Parathyroid adenoma (tissue), 2 donors: ENCODE measurements around the gene ETV1.

ENCODE experiments used
- H2AFZ ChIP-seq: fragments of 300-600 bp; sonication (generic); one replicate; pipeline ENCODE4 v1.7.0; 2017; ENCODE audit warnings: antibody characterized with exemption, mild to moderate bottlenecking
- H3K27ac ChIP-seq: fragments of 300-600 bp; sonication (generic); one replicate; pipeline ENCODE4 v1.7.0; 2017
- H3K27me3 ChIP-seq: fragments of 300-600 bp; sonication (generic); one replicate; pipeline ENCODE4 v1.7.0; 2017; ENCODE audit warnings: low read length; ENCODE audit not compliant: control insufficient read depth, insufficient read depth
- H3K36me3 ChIP-seq: fragments of 300-600 bp; sonication (generic); one replicate; pipeline ENCODE4 v1.7.0; 2017; ENCODE audit warnings: low read length; ENCODE audit not compliant: control insufficient read depth, insufficient read depth
- H3K4me1 ChIP-seq: fragments of 300-600 bp; sonication (generic); one replicate; pipeline ENCODE4 v1.7.0; 2017; ENCODE audit warnings: control low read depth
- H3K4me2 ChIP-seq: fragments of 300-600 bp; sonication (generic); one replicate; pipeline ENCODE4 v1.7.0; 2017; ENCODE audit warnings: low read length
- H3K4me3 ChIP-seq: fragments of 300-600 bp; sonication (generic); one replicate; pipeline ENCODE4 v1.7.0; 2017; ENCODE audit warnings: low read depth, low read length
- H3K79me2 ChIP-seq: fragments of 300-600 bp; sonication (generic); one replicate; pipeline ENCODE4 v1.7.0; 2017; ENCODE audit warnings: control low read depth
- H3K9ac ChIP-seq: fragments of 300-600 bp; sonication (generic); one replicate; pipeline ENCODE4 v1.7.0; 2017; ENCODE audit warnings: mild to moderate bottlenecking
- H3K9me3 ChIP-seq: fragments of 300-600 bp; sonication (generic); one replicate; pipeline ENCODE4 v1.7.0; 2017; ENCODE audit warnings: low read length; ENCODE audit not compliant: control insufficient read depth
- CTCF ChIP-seq: fragments of 300-600 bp; sonication (generic); IDR thresholded peaks from one replicate; pipeline ENCODE4 v1.7.0; 2017; ENCODE audit warnings: antibody characterized with exemption, mild to moderate bottlenecking
- donor health status: primary hyperparathyroidism.

The ETV1 gene

GRCh38 chr7:13875496-13876074 lies 113.9 kb downstream of the ETV1 start:
- Histone ChIP-seq H3K4me2 (no peak overlapping the region), H3K79me2 (no peaks in the 10 kb centered on the region), H3K36me3 (no peaks in the 10 kb centered on the region), H3K4me3 (no peak overlapping the region), H2AFZ (no peak overlapping the region), H3K27ac (no peak overlapping the region), H3K9me3 (no peaks in the 10 kb centered on the region), H3K4me1 (no peaks in the 10 kb centered on the region), H3K9ac (no peak overlapping the region), H3K27me3 (no peaks in the 10 kb centered on the region)
- no peak for TF ChIP-seq CTCF

GRCh38 chr7:13874783-13875182 lies 114.7 kb downstream of the ETV1 start:
- H3K4me3 ChIP-seq = no peak overlapping the region
- no peak overlapping the region for H3K4me2 ChIP-seq
- no peak for TF ChIP-seq CTCF
- H2AFZ ChIP-seq = no peak overlapping the region
- no peaks in the 10 kb centered on the region for H3K79me2 ChIP-seq
- H3K36me3 ChIP-seq = no peaks in the 10 kb centered on the region
- no peak overlapping the region for H3K27ac ChIP-seq
- H3K9ac ChIP-seq = no peak overlapping the region
- no peaks in the 10 kb centered on the region for H3K4me1 ChIP-seq
- H3K27me3 ChIP-seq = no peaks in the 10 kb centered on the region
- no peaks in the 10 kb centered on the region for H3K9me3 ChIP-seq

GRCh38 chr7:13872709-13873108 lies 116.8 kb downstream of the ETV1 start:
- Histone ChIP-seq H3K27me3 (no peaks in the 10 kb centered on the region), H3K9ac (no peak overlapping the region), H3K4me2 (no peak overlapping the region), H3K4me3 (no peak overlapping the region), H2AFZ (no peak overlapping the region), H3K4me1 (no peaks in the 10 kb centered on the region), H3K79me2 (no peaks in the 10 kb centered on the region), H3K27ac (no peak overlapping the region), H3K9me3 (no peaks in the 10 kb centered on the region), H3K36me3 (no peaks in the 10 kb centered on the region)
- TF ChIP-seq CTCF = no peak

GRCh38 chr7:13871008-13871407 lies 118.5 kb downstream of the ETV1 start:
- TF ChIP-seq CTCF = no peak
- Histone ChIP-seq H3K4me2 (no peak overlapping the region), H3K27ac (no peak overlapping the region), H3K9ac (no peak overlapping the region), H3K4me1 (no peaks in the 10 kb centered on the region), H3K4me3 (no peak overlapping the region), H2AFZ (no peak overlapping the region), H3K36me3 (no peaks in the 10 kb centered on the region), H3K27me3 (no peaks in the 10 kb centered on the region), H3K9me3 (no peaks in the 10 kb centered on the region), H3K79me2 (no peaks in the 10 kb centered on the region)

GRCh38 chr7:13860734-13861133 lies 128.7 kb downstream of the ETV1 start:
- H3K27me3 ChIP-seq = no peaks in the 10 kb centered on the region
- H3K36me3 ChIP-seq = no peaks in the 10 kb centered on the region
- H3K27ac ChIP-seq = no peak overlapping the region
- H3K9ac ChIP-seq = no peak overlapping the region
- H3K4me2 ChIP-seq = no peak overlapping the region
- no peak for TF ChIP-seq CTCF
- H3K4me3 ChIP-seq = no peak overlapping the region
- no peaks in the 10 kb centered on the region for H3K4me1 ChIP-seq
- no peaks in the 10 kb centered on the region for H3K9me3 ChIP-seq
- no peaks in the 10 kb centered on the region for H3K79me2 ChIP-seq
- no peak overlapping the region for H2AFZ ChIP-seq
